HAP-1 (cell line): Measurements from ENCODE around the gene THAP7.
"Not testable (repeated sequence)": the region's sequence is repeated elsewhere in the genome, so short reads cannot be mapped to it uniquely, and the experiment has no call there.

Source experiments
- DNase-seq, 2 experiments: peaks; one replicate each; pipeline ENCODE4 v3.0.0-alpha.2; 2016 to 2020; ENCODE audit warnings: low spot score in 2 of 2
- H3K27me3 ChIP-seq: fragments of 250-450 bp; sonication (Bioruptor Pico); 2 replicates; pipeline ENCODE4 v1.5.1; 2020; ENCODE audit warnings: low read depth, mild to moderate bottlenecking, moderate library complexity
- H3K36me3 ChIP-seq: fragments of 250-450 bp; sonication (Bioruptor Pico); replicated peaks from 2 replicates; pipeline ENCODE4 v1.5.1; 2020; ENCODE audit warnings: mild to moderate bottlenecking
- H3K4me1 ChIP-seq: fragments of 250-450 bp; sonication (Bioruptor Pico); 2 replicates; pipeline ENCODE4 v1.5.1; 2020; ENCODE audit warnings: mild to moderate bottlenecking
- H3K4me3 ChIP-seq: fragments of 250-450 bp; sonication (Bioruptor Pico); 2 replicates; pipeline ENCODE4 v1.5.1; 2020; ENCODE audit warnings: mild to moderate bottlenecking, moderate library complexity
- H3K9me3 ChIP-seq: fragments of 250-450 bp; sonication (Bioruptor Pico); 2 replicates; pipeline ENCODE4 v1.5.1; 2020; ENCODE audit warnings: mild to moderate bottlenecking, moderate library complexity
- in situ Hi-C: fragments of 300-500 bp; cut with MboI; formaldehyde crosslinking; loops from 3 replicates; pipeline ENCODE4 v1.14.3; 2020; ENCODE audit warnings: low sequenced_read_pairs, inconsistent platforms, mixed read lengths

The THAP7 gene

GRCh38 chr22:21012446-21013407 lies 10.8 kb upstream of the THAP7 start:
- Histone ChIP-seq H3K4me3 (no peak overlapping the region), H3K4me1 (peaks cover 11% of the 10 kb centered on the region), H3K27me3 (no peaks in the 10 kb centered on the region), H3K36me3 (no peaks in the 10 kb centered on the region), H3K9me3 (no peaks in the 10 kb centered on the region)
- no peak for DNase-seq
- in situ Hi-C loops: loop anchor here (10.0 kb wide), 2 partner anchors 158 to 652 kb away; partner anchors contain the start of genes PI4KA, PPIL2 and SNAP29

DNA sequence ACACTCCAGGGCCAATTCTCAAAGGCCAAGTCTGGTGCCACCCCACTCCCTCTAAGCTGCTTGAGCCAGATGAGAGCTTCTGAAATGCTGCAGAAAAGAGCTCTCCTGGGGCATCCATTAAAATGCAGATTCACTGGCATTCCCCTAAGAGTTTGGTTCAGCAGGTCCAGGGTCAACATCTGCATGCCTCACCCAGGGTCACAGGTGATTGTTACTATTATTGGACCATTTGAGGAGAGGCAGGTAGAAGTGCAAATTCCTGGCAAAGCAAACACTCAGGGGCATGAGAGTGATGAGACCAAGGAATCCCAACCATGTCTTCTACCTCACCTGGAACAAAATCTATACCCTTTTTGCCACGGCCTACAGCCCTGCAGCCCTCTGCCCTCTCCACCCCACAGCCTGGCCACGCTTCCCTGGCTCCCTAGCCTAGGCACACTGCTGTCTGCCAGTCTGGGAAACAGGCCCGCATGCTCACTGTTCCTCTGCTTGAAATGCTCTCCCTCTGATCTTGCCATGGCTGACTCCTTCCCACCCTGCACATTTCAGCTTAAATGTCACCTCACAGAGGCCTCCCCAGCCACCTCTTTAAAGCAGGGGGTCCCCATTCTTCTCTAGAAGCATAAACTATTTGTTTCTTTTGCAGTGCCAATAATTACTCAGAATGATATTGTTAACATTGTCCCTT lies 8.7 kb upstream of the THAP7 start:
- no peak overlapping the region for H3K4me3 ChIP-seq
- no peaks in the 10 kb centered on the region for H3K36me3 ChIP-seq
- H3K9me3 ChIP-seq: no peaks in the 10 kb centered on the region
- no peaks in the 10 kb centered on the region for H3K27me3 ChIP-seq
- in situ Hi-C loops: loop anchor here (10.0 kb wide), 2 partner anchors 156 to 654 kb away; partner anchors contain the start of genes PI4KA, PPIL2 and SNAP29
- DNase-seq: no peak
- H3K4me1 ChIP-seq: peaks cover 11% of the 10 kb centered on the region

- peak in 1 of 2 experiments; percentile 74 for DNase-seq
- Histone ChIP-seq H3K27me3 (no peaks in the 10 kb centered on the region), H3K4me1 (peaks cover 11% of the 10 kb centered on the region), H3K9me3 (no peaks in the 10 kb centered on the region), H3K4me3 (no peak overlapping the region), H3K36me3 (no peaks in the 10 kb centered on the region)
- in situ Hi-C loops: loop anchor here (10.0 kb wide), 2 partner anchors 155 to 655 kb away; partner anchors contain the start of genes PI4KA, PPIL2 and SNAP29
These were observed 7.9 kb upstream of the THAP7 start for GRCh38 chr22:21009638-21010425.

DNA sequence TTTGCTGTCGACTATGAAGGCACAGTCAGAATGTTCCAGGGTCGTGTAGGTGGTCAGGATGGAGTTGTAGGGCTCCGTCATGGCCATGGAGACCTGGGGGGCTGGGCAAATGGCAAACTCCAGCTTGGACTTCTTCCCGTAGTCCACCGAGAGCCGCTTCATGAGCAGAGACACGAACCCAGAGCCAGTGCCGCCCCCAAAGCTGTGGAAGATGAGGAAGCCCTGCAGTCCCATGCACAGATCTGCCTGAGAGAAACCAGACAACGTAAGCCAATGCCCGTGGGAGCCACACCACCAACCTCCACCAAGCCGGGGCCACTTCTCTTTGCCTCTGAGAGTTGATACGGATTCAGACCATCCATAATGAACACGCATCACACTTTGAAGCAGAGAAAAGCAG lies 7.3 kb upstream of the THAP7 start:
- in situ Hi-C loops, H3K36me3 ChIP-seq, H3K4me3 ChIP-seq, H3K9me3 ChIP-seq, H3K4me1 ChIP-seq, H3K27me3 ChIP-seq, DNase-seq: not testable (repeated sequence)

DNA sequence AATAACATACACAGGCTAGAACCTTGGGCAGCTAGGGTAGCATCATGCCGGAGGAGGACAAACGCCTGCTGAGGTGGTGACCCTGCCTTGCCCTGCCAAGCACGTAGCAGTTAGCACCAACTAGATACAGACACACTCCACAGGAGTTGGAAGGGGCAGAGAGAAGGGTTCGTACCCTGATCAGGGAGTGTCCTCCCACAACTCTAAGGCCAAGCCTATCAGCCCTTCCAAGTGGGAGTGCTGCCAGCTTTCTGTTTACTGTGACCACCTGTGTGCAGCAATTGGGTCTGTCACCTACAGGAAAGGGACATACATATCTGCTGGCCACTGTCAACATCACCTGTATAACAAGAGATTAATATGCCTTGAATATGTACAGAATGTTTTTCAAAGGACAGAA lies 1.9 kb upstream of the THAP7 start:
- Histone ChIP-seq H3K27me3 (no peaks in the 10 kb centered on the region), H3K4me3 (no peak overlapping the region), H3K4me1 (peaks cover 12% of the 10 kb centered on the region), H3K36me3 (peaks cover 20% of the 10 kb centered on the region), H3K9me3 (no peaks in the 10 kb centered on the region)
- in situ Hi-C loops: no loop called here
- no peak for DNase-seq

- in situ Hi-C loops: no loop called here
These were observed 824 bp downstream of the THAP7 start for GRCh38 chr22:21000987-21001600.

GRCh38 chr22:21000207-21000986 lies 1.5 kb downstream of the THAP7 start:
- Histone ChIP-seq H3K4me3 (peak overlapping the region; percentile 77), H3K36me3 (peaks cover 37% of the 10 kb centered on the region), H3K4me1 (peaks cover 12% of the 10 kb centered on the region), H3K27me3 (no peaks in the 10 kb centered on the region), H3K9me3 (no peaks in the 10 kb centered on the region)
- in situ Hi-C loops: no loop called here
- DNase-seq: no peak

More at GRCh38 chr22:21000987-21001600, 824 bp downstream of the THAP7 start:
- Histone ChIP-seq H3K9me3 (no peaks in the 10 kb centered on the region), H3K4me1 (peaks cover 12% of the 10 kb centered on the region), H3K27me3 (no peaks in the 10 kb centered on the region), H3K36me3 (peaks cover 37% of the 10 kb centered on the region), H3K4me3 (peak overlapping the region; percentile 77)
- peak in 1 of 2 experiments; percentile 38 for DNase-seq

GRCh38 chr22:20999350-21000206 lies 2.3 kb downstream of the THAP7 start:
- DNase-seq: no peak
- H3K36me3 ChIP-seq: peaks cover 40% of the 10 kb centered on the region
- no peaks in the 10 kb centered on the region for H3K27me3 ChIP-seq

DNA sequence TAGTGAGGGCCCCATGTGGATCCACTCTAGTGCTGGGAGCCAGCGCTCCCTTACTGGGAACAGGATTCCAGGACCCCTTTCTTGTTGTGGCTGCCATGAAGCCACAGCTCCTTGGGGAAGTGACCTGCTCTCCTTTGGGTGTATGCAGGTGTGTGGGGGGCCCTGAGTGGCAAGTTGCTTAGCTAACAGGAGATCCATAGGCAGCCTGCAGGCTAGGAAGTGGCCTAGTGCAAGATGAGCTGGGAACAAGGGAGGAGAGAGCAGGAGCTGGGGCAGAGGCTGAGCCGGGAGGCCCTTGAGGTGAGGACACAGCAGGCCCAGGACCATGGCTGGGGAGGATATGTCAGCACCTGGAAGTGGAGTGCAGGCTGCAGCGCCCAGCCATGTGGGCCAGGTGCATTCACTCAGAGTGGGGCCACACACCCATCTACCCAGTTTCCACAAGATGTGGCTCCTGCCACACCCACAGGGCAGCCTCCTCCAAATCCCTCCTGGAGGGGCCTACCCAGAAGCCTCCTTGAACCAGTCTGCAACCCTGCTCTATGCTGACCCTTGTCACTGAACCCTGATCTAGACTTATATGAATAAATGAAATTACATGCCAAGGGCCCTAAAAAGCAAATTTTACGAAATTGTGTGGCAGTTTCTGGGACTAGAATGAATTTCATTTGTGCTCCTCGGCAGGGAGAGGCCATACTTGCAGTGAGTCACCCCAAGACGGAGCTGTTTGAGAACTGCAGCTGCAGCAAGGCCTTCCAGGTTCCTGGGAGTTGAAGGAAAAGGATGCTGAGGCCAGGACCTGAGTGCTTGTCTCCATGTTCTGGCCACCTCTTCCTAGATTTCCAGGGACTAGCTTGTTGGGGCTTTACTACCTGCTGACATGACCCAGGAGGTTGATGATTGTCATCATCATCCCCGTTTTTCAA lies 3.2 kb downstream of the THAP7 start:
- Histone ChIP-seq H3K27me3 (no peaks in the 10 kb centered on the region), H3K4me3 (no peak overlapping the region), H3K4me1 (peaks cover 12% of the 10 kb centered on the region), H3K9me3 (no peaks in the 10 kb centered on the region), H3K36me3 (peaks cover 40% of the 10 kb centered on the region)
- in situ Hi-C loops: no loop called here
- DNase-seq: no peak

More at GRCh38 chr22:20999350-21000206, 2.3 kb downstream of the THAP7 start:
- no peak overlapping the region for H3K4me3 ChIP-seq
- H3K4me1 ChIP-seq: peaks cover 12% of the 10 kb centered on the region
- in situ Hi-C loops: no loop called here
- H3K9me3 ChIP-seq: no peaks in the 10 kb centered on the region

DNA sequence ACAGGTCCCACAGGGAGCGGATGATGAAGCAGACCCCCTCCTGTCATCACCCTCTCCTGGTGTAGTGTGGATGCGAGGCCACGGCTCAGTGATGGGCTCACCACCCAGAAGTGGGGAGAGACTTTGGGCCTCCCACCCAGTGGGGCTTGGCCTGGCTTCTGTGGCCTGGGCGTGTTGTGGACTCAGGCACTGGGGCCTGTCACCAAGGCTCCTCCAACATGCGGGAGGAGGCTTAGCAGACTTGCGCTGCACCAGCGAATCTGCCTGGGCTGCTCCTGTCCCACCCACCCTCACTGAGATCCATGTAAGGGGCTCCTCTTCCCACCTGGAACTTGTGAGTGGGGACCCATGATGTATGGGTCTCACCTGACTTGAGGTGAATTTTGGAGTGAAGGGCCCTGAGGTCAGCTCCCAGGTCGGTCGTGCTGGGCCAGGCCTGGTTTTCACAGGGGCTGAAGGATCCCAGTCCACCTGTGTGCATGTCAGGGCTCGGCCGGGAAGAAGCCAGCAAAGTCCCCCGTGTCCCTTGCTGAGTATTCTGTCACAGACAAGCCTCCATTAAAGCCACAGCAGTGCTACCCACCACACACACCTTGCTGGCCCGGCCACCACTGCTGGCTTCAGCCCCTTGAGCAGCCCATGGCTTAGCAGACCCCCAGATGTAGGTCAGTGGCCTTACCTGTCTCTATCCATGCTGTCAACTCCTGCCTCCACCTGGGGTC lies 4.2 kb downstream of the THAP7 start:
- H3K4me1 ChIP-seq: peaks cover 12% of the 10 kb centered on the region
- H3K4me3 ChIP-seq: no peak overlapping the region
- H3K27me3 ChIP-seq: no peaks in the 10 kb centered on the region
- no peaks in the 10 kb centered on the region for H3K9me3 ChIP-seq
- in situ Hi-C loops: no loop called here
- H3K36me3 ChIP-seq: peaks cover 40% of the 10 kb centered on the region
- DNase-seq: no peak
